ENCODE results near the gene USF1. TPM values are rescaled to one million over a fixed set of nuclear protein-coding genes. Genes with fewer than 3 reads are reported as not detected.

Gene USF1
- total and polyA plus RNA-seq, 9 of the 15 experiments (the other 6 are each of a cell fraction or from before 2014, with no cell fraction given): 7.4 to 60.2 (median 54.2) TPM

DNA sequence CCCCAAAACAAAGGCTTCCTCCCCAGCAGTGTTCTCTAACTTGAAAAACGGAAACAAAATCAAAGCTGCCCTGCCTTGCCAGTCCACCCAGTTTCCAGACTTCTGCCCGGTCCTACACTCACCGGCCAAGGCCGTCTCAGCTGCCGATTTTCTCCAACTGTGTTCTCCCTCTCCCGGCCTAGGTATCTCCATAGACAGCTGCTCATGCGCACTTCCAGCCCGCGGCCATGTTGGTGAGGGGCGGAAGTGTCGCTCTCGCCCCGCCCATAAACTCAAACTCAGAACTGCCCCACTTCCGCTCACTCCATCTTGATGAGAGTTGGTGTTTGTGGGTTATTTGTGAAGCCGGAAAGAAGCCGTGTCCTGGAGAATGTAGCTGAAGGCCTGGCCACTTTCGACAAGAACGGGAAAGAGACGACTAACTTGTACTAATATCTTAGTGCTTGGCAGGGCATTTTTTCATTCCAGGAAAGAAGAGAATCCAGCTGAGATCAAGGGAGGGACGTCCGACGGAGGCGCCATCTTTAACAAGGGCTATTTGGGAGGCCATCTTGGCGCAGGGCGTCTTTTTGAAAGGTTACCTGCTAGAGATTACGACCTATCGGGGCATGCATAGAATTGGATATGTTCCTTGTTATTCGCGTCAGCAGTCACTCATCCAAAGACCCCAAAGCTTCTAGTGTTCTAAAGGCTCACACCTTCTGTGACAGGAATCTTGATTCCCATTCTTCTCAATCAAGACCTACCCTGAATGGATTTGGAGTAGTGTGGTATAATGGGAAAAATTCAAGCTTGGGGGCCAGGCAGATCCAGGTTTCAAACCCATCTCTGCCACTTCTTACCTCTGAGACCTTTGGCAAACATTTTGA, at the start of gene USF1 (continued):
- peak; percentile 88 for TF ChIP-seq TBP (optimal IDR thresholded peaks at IDR 0.05; ENCODE audit: low read depth, low read length)
- TF ChIP-seq PRDM10 (IDR thresholded peaks at IDR 0.05; ENCODE audit: partially characterized antibody): no peak
- TF ChIP-seq ZNF76 (CRISPR knock-in tag; IDR thresholded peaks at IDR 0.05; ENCODE audit: borderline replicate concordance): no peak
- no peak for TF ChIP-seq MCM7 (IDR thresholded peaks at IDR 0.05)
- peak in 1 of 2 experiments; percentile 57; a peak in 2 of 4 replicates for TF ChIP-seq FOXK2 (conservative IDR thresholded peaks at IDR 0.05 in 1 of 2, IDR thresholded peaks at IDR 0.05 in 1 of 2; ENCODE audit: low read depth in 2 of 2)
- TF ChIP-seq SMAD1 (IDR thresholded peaks at IDR 0.05; ENCODE audit: low read depth, low read length, partially characterized antibody): peak; percentile 40
- TF ChIP-seq, protein P1, sequence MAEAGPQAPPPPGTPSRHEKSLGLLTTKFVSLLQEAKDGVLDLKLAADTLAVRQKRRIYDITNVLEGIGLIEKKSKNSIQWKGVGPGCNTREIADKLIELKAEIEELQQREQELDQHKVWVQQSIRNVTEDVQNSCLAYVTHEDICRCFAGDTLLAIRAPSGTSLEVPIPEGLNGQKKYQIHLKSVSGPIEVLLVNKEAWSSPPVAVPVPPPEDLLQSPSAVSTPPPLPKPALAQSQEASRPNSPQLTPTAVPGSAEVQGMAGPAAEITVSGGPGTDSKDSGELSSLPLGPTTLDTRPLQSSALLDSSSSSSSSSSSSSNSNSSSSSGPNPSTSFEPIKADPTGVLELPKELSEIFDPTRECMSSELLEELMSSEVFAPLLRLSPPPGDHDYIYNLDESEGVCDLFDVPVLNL (CRISPR knock-in tag; IDR thresholded peaks at IDR 0.05; ENCODE audit: low read depth): no peak
- TF ChIP-seq CHCHD3 (CRISPR knock-in tag; IDR thresholded peaks at IDR 0.05): no peak
- TF ChIP-seq ZNF766 (CRISPR knock-in tag; conservative IDR thresholded peaks at IDR 0.05): peak; percentile 76; the same call in 1 of the 2 replicates
- peak in 1 of 2 experiments; percentile 39; a peak in 1 of 4 replicates for TF ChIP-seq ZNF318 (IDR thresholded peaks at IDR 0.05; ENCODE audit: borderline replicate concordance in 1 of 2, low read depth in 1 of 2)
- peak; percentile 92 for TF ChIP-seq PHF8 (IDR thresholded peaks at IDR 0.05; ENCODE audit: borderline replicate concordance, low read length)
- TF ChIP-seq MXI1 (IDR thresholded peaks at IDR 0.05; ENCODE audit: low read depth, low read length): no peak
- TF ChIP-seq RBM34 (IDR thresholded peaks at IDR 0.05; ENCODE audit: borderline replicate concordance, insufficient read depth, low read length): no peak
